Sigmoid colon (tissue), 7 donors: ENCODE data around the gene UBA7. TPM values are rescaled to one million over a fixed set of nuclear protein-coding genes. Genes with fewer than 3 reads are reported as not detected.
A peak's percentile ranks its signal among the peaks of the same experiment; 100 is the strongest.

ENCODE experiments used
- DNase-seq: peaks from one replicate; pipeline ENCODE4 v3.0.0-alpha.2; 2019
- H3K27ac ChIP-seq, 4 donors: fragments of 200-600 bp; sonication (generic); one replicate each; pipeline ENCODE4 v1.5.1; 2016 to 2019; ENCODE audit warnings: mild to moderate bottlenecking in 1 of 4
- H3K27me3 ChIP-seq, 3 donors: fragments of 200-600 bp; sonication (generic); one replicate each; pipeline ENCODE4 v1.5.1; 2019; ENCODE audit warnings: mild to moderate bottlenecking in 1 of 3
- H3K36me3 ChIP-seq, 4 donors: fragments of 200-600 bp; sonication (generic); one replicate each; pipeline ENCODE4 v1.5.1; 2016 to 2019
- H3K4me1 ChIP-seq, 4 donors: fragments of 200-600 bp; sonication (generic); one replicate each; pipeline ENCODE4 v1.5.1; 2017 to 2019
- H3K4me3 ChIP-seq, 4 donors: fragments of 200-600 bp; sonication (generic); one replicate each; pipeline ENCODE4 v1.5.1; 2017 to 2019; ENCODE audit warnings: mild to moderate bottlenecking in 2 of 4, moderate library complexity in 1 of 4
- H3K9me3 ChIP-seq, 4 donors: fragments of 200-600 bp in 3 of 4; sonication (generic) in 3 of 4; one replicate each; pipeline versions ENCODE4 v1.5.1 to v1.6.1; 2013 to 2019
- CTCF ChIP-seq, 4 experiments: fragments of 450-650 bp in 3 of 4; fragments of 200-600 bp in 1 of 4; IDR thresholded peaks; one replicate each; pipeline ENCODE4 v1.5.1; 2016 to 2019; ENCODE audit warnings: antibody characterized with exemption in 4 of 4, mild to moderate bottlenecking in 3 of 4, moderate library complexity in 2 of 4
- EP300 ChIP-seq, 4 donors: sonication (generic); formaldehyde crosslinking; IDR thresholded peaks; one replicate each; pipeline ENCODE4 v1.6.1; 2017; ENCODE audit warnings: antibody characterized with exemption in 4 of 4
- POLR2A ChIP-seq, 2 donors: fragments of 450-650 bp; IDR thresholded peaks; one replicate each; pipeline ENCODE4 v1.6.1; 2016; ENCODE audit warnings: antibody characterized with exemption in 2 of 2, mild to moderate bottlenecking in 2 of 2, moderate library complexity in 2 of 2
- POLR2AphosphoS5 ChIP-seq, 4 donors: sonication (generic); formaldehyde crosslinking; IDR thresholded peaks; one replicate each; pipeline ENCODE4 v1.6.1; 2017; ENCODE audit warnings: antibody characterized with exemption in 4 of 4
- WGBS, 2 donors: extraction: QIAGEN DNeasy Blood & Tissue Kit; methylation state at CpG; one replicate each; pipeline ENCODE4 v1.1.7; 2013; 5-methylcytosine and 5-hydroxymethylcytosine counted together
- intact Hi-C: fragments of 100-400 bp; cut with DNase I; formaldehyde crosslinking; loops from one replicate; pipeline ENCODE4 v1.15.1; 2023
- polyA plus RNA-seq, 3 donors: library from polyadenylated mRNA; stranded (reverse); fragments of 200-250 nt; gene quantifications; one replicate each; pipeline ENCODE4 v1.2.3, GENCODE V29; 2013
- total RNA-seq, 4 donors: library from RNA; depleted of rRNA; stranded (reverse); fragments of >200 nt; gene quantifications; one replicate each; pipeline ENCODE4 v1.1.0, GENCODE V29; 2016
- donor health status: healthy with polysubstance abuse.
- donor health status: Bipolar disorder and iron deficiency.
- donor health status: healthy.

The UBA7 gene
- total RNA-seq = 10 to 100 TPM; 28.5 to 74.2 (median 55.7) TPM
- polyA plus RNA-seq = 10 to 100 TPM; 15.6 to 92.6 (median 22.9) TPM

GRCh38 chr3:49813497-49814174 lies at the start of gene UBA7:
Gene UBA7, minus strand, starts transcription at chr3:49813953. Its CDS starts 166 bp downstream, at chr3:49813787.
- peak within 1 kb of the TSS; percentile 79 to 82 (median 81) for H3K27ac ChIP-seq
- H3K4me3 ChIP-seq = peak within 1 kb of the TSS; percentile 44 to 60 (median 58)
- peak; percentile 84 for DNase-seq
- peaks cover 0 to 20% (median 18%) of the 10 kb centered on the region in 4 donors for H3K4me1 ChIP-seq
- intact Hi-C loops = no loop called here
- WGBS, 2 donors = 6 to 9% methylated on average over 9 of the region's 9 CpGs
- no peaks in the 10 kb centered on the region for H3K9me3 ChIP-seq
- H3K36me3 ChIP-seq = peaks cover 3 to 34% (median 10%) of the 10 kb centered on the region in 4 donors
- no peak for TF ChIP-seq EP300 (IDR thresholded peaks at IDR 0.05)
- peak in 2 of 4 donors; percentile 34 to 41 for TF ChIP-seq POLR2AphosphoS5 (IDR thresholded peaks at IDR 0.05)
- TF ChIP-seq CTCF (IDR thresholded peaks at IDR 0.05) = no peak
- TF ChIP-seq POLR2A (IDR thresholded peaks at IDR 0.05) = no peak
- H3K27me3 ChIP-seq = no peaks in the 10 kb centered on the region

- WGBS, 2 donors = 87 to 88% methylated on average over 12 of the region's 12 CpGs
- Histone ChIP-seq H3K9me3 (no peaks in the 10 kb centered on the region), H3K36me3 (no peaks in the 10 kb centered on the region), H3K27ac (no peak overlapping the region), H3K4me3 (no peak overlapping the region), H3K4me1 (peaks cover 0 to 16% (median 11%) of the 10 kb centered on the region in 4 donors), H3K27me3 (peaks cover 0 to 5% (median 0%) of the 10 kb centered on the region in 3 donors)
- TF ChIP-seq EP300 (IDR thresholded peaks at IDR 0.05) (no peak), POLR2A (IDR thresholded peaks at IDR 0.05) (no peak), CTCF (IDR thresholded peaks at IDR 0.05) (no peak), POLR2AphosphoS5 (IDR thresholded peaks at IDR 0.05) (no peak)
- intact Hi-C loops = loop anchor here (5.0 kb wide), 1 partner anchor 68 kb away; the partner anchor contains the start of gene MON1A
- DNase-seq = no peak
Measured at GRCh38 chr3:49859576-49860305, 46.0 kb upstream of the UBA7 start.

- WGBS, 2 donors = 4 to 5% methylated on average over 52 of the region's 52 CpGs
- peak within 1 kb of the TSS; percentile 78 to 88 (median 82) for H3K27ac ChIP-seq
Measured at GRCh38 chr3:49856181-49857005, 42.6 kb upstream of the UBA7 start, which contains the start of gene TRAIP. Gene TRAIP, minus strand, starts transcription at chr3:49856564. Its CDS starts 111 bp downstream, at chr3:49856453.

More at GRCh38 chr3:49856181-49857005, 42.6 kb upstream of the UBA7 start, which contains the start of gene TRAIP:
- no peaks in the 10 kb centered on the region for H3K27me3 ChIP-seq
- H3K36me3 ChIP-seq = no peaks in the 10 kb centered on the region
- H3K4me3 ChIP-seq = peak within 1 kb of the TSS; percentile 32 to 59 (median 54)
- intact Hi-C loops = loop anchor here (5.0 kb wide), 1 partner anchor 71 kb away; the partner anchor contains the start of gene MON1A
- H3K9me3 ChIP-seq = no peaks in the 10 kb centered on the region
- peak; percentile 97 for DNase-seq
- H3K4me1 ChIP-seq = peaks cover 0 to 16% (median 11%) of the 10 kb centered on the region in 4 donors
- no peak for TF ChIP-seq CTCF (IDR thresholded peaks at IDR 0.05)
- TF ChIP-seq EP300 (IDR thresholded peaks at IDR 0.05) = no peak
- peak; percentile 52 to 86 (median 73) for TF ChIP-seq POLR2AphosphoS5 (IDR thresholded peaks at IDR 0.05)
- peak in 1 of 2 donors; percentile 21 for TF ChIP-seq POLR2A (IDR thresholded peaks at IDR 0.05)
